Amygdala (tissue), 56 donors: Measurements from ENCODE around the gene FAM163B.

Experiments used
- DNase-seq, 56 donors: peaks; one replicate each; lab custom pipeline; 2025; lab: John Stamatoyannopoulos, UW

The FAM163B gene

GRCh38 chr9:133556354-133556753 is 52.8 kb downstream of the FAM163B start:
- no peak for DNase-seq

- no peak for DNase-seq
Measured at GRCh38 chr9:133554729-133555128, 54.5 kb downstream of the FAM163B start.

DNA sequence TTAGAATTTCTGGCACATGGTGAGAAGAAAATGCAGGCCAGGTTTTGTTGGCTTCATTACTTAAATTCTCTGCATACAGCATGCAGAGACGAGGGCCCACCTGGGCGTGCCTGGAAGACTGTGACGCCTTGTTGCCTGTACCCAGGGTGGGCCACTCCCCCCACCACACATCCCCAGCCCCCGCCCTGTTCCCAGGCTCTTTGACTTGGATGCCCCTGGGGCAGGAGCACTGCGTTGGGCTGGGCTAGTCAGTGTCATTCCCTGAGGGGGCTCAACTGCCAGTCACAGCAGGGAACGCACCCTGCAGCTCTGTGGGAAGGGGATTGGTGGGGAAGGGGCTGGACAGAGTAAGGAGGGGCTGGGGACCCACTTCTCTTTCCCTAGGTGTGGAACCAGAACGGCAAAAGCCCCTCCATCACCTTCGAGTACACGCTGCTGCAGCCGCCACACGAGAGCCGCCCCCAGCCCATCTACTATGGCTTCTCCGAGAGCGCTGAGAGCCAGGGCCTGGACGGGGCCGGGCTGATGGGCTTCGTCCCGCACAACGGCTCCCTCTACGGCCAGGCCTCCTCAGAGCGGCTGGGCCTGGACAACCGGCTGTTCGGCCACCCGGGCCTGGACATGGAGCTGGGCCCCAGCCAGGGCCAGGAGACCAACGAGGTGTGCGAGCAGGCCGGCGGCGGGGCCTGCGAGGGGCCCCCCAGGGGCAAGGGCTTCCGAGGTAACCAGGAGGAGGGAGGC is 55.0 kb downstream of the FAM163B start:
- DNase-seq: no peak

DNA sequence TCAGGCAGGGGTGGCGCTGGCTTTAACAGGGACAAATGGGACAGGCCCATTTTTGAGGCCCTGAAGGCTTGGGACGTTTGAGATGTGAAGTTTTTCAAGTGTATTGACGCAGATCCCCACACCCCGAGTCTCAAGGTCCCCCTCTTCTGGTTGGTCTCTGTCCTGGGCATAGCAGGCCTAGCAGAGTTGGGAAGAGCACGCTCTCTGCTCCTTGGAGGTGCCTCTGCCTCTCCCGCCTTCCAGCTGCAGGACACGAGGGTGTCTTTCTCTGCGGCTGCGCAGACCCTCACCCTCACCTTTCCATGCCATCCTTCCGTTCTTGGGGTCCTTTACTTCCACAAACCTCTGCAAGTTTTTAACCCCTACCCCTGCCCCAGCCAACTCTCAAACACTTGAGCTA is 56.1 kb downstream of the FAM163B start:
- DNase-seq: no peak

GRCh38 chr9:133552236-133552635 is 57.0 kb downstream of the FAM163B start:
- no peak for DNase-seq

DNA sequence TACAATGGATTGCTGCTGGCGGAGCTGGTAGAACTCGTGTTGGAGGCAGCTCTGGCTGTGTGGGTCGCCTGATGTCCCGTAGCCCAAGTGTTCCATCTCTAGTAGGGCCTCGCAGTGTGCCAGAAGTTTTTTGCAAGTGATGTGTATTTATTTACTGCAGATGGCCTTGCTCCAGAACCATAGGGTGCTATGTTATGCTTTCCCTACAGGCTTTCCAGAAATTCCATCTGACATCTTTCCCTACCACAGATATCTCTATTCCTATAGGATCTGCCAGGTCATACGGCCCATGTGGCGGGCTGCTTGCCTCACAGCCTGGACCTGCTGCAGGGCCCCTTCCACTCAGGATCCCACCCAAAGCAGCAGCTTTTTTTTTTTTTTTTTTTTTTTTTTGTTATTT is 57.7 kb downstream of the FAM163B start:
- DNase-seq: no peak

GRCh38 chr9:133547116-133547515 is 62.1 kb downstream of the FAM163B start:
- DNase-seq: no peak

DNA sequence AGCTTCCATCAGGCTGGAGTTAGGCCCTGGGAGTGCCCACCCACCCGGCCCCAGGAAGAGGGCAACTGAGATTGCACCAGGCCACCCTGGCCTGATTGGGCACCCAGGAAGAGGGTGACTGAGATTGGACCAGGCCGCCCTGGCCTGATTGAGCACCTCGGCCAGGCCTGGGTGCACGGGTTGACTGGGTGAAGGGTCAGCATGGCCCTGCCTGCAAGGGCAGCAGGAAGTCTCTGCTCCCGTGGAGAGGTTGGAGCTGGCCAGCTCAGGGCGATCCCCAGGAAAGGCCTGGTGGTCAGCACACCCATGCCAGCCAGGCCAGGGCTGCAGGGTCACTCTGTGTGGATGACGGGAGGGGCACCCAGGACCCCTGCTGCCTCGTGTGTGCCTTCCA is 62.9 kb downstream of the FAM163B start:
- DNase-seq: no peak

DNA sequence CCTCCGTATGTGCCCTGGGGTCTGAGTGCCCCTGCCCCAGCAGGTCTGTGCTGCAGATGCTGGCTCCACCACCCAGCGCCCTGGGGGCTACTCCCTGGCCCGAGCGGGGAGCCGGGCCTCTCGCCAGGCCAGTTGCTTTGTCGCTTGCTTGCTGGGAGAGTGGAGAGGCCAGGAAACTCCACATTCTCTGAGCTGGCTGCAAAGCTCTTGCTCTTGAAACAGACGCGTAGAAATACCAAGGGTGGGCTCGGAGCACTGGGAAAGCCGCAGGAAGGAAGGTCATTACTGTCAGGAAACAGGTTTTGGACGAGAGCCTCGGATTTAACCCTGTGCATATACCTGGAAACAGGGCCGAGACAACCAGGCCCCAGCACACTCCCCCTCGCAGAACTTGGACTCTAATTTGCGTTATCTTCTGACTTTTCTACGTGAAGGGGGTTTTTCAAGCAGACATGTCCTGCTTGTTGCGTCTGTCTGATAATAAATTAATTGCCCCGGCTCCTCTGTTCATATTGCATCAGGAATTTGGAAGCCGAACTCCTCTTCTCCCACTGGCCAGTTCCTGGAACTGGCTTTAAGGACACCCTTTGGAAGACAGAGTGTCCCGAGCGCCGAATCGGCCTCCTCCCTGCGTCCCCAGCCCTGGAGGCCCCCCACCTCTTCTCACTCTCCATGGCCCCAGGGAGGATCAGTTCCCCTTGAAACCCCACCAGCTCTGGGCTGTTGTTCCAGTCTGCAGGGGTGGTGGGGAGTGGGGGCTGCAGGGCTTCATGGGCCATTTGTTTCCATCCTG is 63.5 kb downstream of the FAM163B start:
- no peak for DNase-seq

DNA sequence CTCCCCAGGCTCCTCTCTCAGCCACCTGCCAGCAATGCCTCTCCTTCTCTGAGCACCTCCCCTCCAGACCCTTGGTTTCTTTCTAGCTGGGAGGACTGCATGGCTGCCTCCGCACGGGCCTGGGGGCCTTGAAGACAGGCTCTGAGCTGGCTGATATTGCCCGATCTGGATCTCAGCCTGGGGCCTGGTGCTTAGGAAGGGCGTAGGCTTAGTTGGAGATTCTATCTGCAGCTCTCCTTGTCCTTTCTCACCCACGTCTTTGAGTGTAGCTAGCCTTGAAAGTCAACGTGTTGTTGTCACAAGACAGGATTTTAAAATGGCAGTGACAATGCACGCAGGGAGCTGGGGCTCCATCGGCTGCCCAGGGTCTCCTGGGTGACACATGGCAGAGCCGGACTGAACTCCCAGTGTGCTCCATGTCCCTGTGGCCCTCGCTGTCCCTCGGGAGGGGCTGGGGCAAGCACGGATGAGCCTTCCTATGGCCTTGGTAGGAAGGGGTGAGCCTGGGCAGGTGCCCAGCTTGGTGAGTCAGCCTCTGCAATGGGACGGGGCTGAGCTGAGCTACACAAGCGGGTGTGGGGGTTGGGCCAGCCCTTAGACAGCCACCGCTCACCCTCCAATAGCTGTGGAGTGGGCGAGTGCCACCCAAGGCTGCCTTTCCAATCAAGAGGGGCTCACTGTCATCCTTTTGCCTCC is 65.3 kb downstream of the FAM163B start:
- DNase-seq: no peak

DNA sequence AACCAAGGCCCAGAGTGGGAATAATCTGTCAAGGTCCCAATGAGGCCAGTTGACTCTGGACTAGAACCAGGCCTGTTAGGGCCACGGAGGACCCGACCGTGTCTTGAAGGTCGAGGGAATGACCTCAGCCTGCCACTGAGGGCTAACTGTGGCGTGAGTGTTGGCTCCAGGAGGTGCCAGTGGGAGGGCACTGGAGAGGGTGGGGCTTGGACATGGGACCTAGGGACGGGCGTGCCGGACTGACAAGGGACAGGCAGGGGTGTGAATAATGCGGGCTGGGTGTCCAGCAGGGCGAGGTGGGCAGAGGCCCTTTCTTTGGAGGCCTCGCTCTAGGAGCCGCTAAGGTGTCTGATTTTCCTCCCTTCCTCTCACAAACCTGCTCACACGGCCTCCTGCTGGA is 67.2 kb downstream of the FAM163B start:
- DNase-seq: no peak

- no peak for DNase-seq
Measured at GRCh38 chr9:133540698-133541025, 68.5 kb downstream of the FAM163B start.

DNA sequence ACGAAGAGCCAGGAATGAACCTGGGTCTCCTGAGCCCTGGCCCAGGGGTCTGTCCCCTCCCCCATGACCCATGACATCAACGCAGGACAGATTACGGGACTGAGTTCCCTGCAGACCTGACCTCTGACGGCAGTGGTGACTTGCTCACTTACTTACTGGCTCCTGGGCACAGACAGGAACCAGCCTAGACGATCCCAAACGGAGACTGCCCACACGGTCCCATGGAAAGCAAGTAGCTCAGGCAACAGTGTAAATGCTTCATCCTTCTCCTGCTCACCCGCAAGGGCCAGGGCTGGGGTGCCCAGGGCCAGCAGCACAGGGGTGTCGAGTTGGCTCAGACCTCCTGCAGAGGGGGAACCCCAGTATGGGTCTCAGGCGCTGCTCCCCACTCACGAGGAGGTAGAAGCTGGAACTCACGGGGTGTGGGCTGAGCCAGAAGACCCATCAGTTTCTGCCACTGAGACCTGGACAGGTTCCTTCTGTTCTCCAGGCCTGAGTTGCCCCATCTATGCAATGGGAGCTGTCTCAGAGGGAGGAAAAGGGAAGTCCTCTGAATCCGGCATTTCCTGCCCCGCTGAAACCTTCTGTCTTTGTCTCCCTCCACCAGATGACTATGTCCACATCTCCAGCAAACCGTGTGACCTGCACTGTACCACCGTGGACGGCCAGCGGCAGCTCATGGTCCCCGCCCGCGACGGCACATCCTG is 69.0 kb downstream of the FAM163B start:
- DNase-seq: peak in 1 of 56 donors; percentile 21

GRCh38 chr9:133538851-133539833 is 70.0 kb downstream of the FAM163B start:
- peak in 22 of 56 donors; percentile 13 to 64 (median 38) for DNase-seq

DNA sequence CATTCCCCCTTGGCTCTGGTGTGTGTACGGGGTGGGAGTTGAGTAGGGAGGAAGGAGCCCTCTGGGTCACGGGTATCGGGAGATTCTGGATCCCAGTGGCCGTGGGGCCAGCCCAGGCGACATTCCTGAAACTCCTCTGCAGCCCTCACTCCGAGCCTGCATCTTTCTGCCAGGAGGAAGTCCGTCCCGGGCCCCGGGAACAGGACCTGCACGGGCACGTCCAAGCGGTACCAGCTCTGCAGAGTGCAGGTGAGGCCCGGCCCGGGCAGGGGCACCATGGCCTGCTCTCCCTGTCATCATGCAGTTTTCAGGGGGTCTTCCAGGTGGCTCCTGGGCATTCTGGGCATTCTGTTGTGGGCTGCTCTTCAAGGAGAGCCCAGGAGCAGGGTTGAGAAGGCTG is 71.0 kb downstream of the FAM163B start:
- DNase-seq: no peak

- DNase-seq: no peak
Measured at GRCh38 chr9:133537257-133537656, 71.9 kb downstream of the FAM163B start.

DNA sequence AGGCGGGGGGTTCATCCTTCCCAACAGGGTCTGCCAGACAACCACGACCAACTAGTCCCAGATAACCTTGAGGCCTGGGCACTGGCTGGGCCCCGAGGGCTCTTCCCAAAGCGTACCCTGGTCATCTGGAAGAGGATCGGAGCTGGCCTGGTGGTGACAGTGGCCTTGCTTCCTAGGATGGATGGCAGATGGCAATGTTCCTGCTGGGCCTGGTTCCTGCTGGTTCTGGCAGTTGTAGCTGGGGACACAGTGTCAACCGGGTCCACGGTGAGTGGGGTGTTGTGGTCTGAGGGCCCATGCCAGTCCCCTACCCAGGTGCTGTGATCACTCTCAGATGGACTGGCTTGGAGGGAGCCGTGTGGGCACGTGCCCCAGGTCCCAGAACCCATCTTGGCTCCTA is 72.7 kb downstream of the FAM163B start:
- no peak for DNase-seq

GRCh38 chr9:133536080-133536479 is 73.1 kb downstream of the FAM163B start:
- peak in 1 of 56 donors; percentile 8 for DNase-seq

DNA sequence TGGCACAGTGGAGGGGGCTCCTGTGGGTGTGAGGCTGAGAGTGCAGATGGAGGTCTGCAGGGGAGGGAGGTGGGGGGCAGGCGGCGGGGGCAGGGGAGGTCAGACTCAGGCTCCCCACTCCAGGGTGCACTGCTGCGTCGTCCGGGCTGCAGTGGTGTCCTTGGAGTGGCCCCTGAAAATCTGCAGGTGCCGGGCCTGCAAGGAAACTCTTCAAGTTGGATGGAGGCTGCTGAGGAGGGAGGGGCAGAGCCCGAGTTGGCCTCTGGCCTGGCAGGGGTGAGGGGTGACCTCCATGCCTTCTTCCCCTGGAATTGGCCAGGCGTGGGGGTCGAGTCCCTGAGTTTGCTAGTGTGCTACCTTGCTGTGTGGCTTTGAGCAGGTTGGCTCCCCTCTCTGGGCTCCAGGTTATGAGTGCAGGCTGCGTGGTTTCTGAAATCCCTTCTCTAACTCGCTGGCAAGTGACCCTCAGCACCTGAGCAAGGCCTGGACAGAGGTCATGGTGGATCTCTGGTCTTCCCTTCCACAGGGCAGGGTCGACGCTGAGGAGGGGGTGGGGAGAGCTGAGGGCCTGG is 73.8 kb downstream of the FAM163B start:
- peak in 2 of 56 donors; percentile 10 to 16 for DNase-seq
